DOHH2 (cell line): ENCODE data around the gene NTPCR.

Source experiments
- CTCF ChIP-seq: fragments of 200-600 bp; sonication (generic); IDR thresholded peaks from one replicate; pipeline ENCODE4 v1.5.1; 2014; ENCODE audit warnings: antibody characterized with exemption, mild to moderate bottlenecking, low read depth, low read length; ENCODE audit not compliant: poor library complexity, severe bottlenecking
- EZH2phosphoT487 ChIP-seq: fragments of 200-600 bp; sonication (generic); IDR thresholded peaks from 2 replicates; pipeline ENCODE4 v1.6.1; 2017; ENCODE audit warnings: borderline replicate concordance, mild to moderate bottlenecking, antibody characterized with exemption, low read length, moderate library complexity, mixed read lengths

- TF ChIP-seq EZH2phosphoT487: no peak
- TF ChIP-seq CTCF: no peak
Observed at GRCh38 chr1:232902774-232903350, 47.5 kb upstream of the NTPCR start.
